HG02678 (cell line): ENCODE data around the gene BCAS3.
A peak's percentile ranks its signal among the peaks of the same experiment; 100 is the strongest.
"Not testable (repeated sequence)": the region's sequence is repeated elsewhere in the genome, so short reads cannot be mapped to it uniquely, and the experiment has no call there.

Experiments used
- ATAC-seq: cut with Tn5 transposase; IDR thresholded peaks from one replicate; pipeline ENCODE4 v1.9.1; 2021; ENCODE audit warnings: mild to moderate bottlenecking, moderate library complexity; ENCODE audit not compliant: unreplicated experiment

BCAS3 gene

GRCh38 chr17:60920107-60920506 is 242.5 kb downstream of the BCAS3 start:
- no peak for ATAC-seq

- ATAC-seq, result no peak
Observed at GRCh38 chr17:60923000-60923399, 245.3 kb downstream of the BCAS3 start.

GRCh38 chr17:60926466-60927183 is 249.0 kb downstream of the BCAS3 start:
- ATAC-seq, result no peak

GRCh38 chr17:60933739-60934138 is 256.1 kb downstream of the BCAS3 start:
- no peak for ATAC-seq

- ATAC-seq, result no peak
Observed at GRCh38 chr17:60934723-60935122, 257.1 kb downstream of the BCAS3 start.

- ATAC-seq, result not testable (repeated sequence)
Observed at GRCh38 chr17:60935991-60936390, 258.3 kb downstream of the BCAS3 start.

GRCh38 chr17:60939318-60939717 is 261.7 kb downstream of the BCAS3 start:
- ATAC-seq, result no peak

- ATAC-seq, result no peak
Observed at GRCh38 chr17:60941028-60941427, 263.4 kb downstream of the BCAS3 start.

- ATAC-seq, result no peak
Observed at GRCh38 chr17:60941571-60941970, 263.9 kb downstream of the BCAS3 start.

- no peak for ATAC-seq
Observed at GRCh38 chr17:60944751-60945150, 267.1 kb downstream of the BCAS3 start.

- ATAC-seq, result no peak
Observed at GRCh38 chr17:60947100-60947499, 269.4 kb downstream of the BCAS3 start.

- no peak for ATAC-seq
Observed at GRCh38 chr17:60947543-60947942, 269.9 kb downstream of the BCAS3 start.

GRCh38 chr17:60952747-60953146 is 275.1 kb downstream of the BCAS3 start:
- ATAC-seq, result no peak

- ATAC-seq, result no peak
Observed at GRCh38 chr17:60959011-60959410, 281.4 kb downstream of the BCAS3 start.

- ATAC-seq, result no peak
Observed at GRCh38 chr17:60959696-60960095, 282.0 kb downstream of the BCAS3 start.

- ATAC-seq, result no peak
Observed at GRCh38 chr17:60960398-60961065, 282.9 kb downstream of the BCAS3 start.

GRCh38 chr17:60964160-60964559 is 286.5 kb downstream of the BCAS3 start:
- no peak for ATAC-seq

GRCh38 chr17:60968266-60968665 is 290.6 kb downstream of the BCAS3 start:
- ATAC-seq, result no peak

- no peak for ATAC-seq
Observed at GRCh38 chr17:60969500-60970037, 291.9 kb downstream of the BCAS3 start.

- ATAC-seq, result no peak
Observed at GRCh38 chr17:60970741-60971140, 293.1 kb downstream of the BCAS3 start.

GRCh38 chr17:60971515-60972369 is 294.1 kb downstream of the BCAS3 start:
- peak; percentile 49 for ATAC-seq
